Bronchial epithelial cell (primary cell): Measurements from ENCODE around the gene OR2V2. TPM values are rescaled to one million over a fixed set of nuclear protein-coding genes. Genes with fewer than 3 reads are reported as not detected.
"Not testable (repeated sequence)": the region's sequence is repeated elsewhere in the genome, so short reads cannot be mapped to it uniquely, and the experiment has no call there.

ENCODE experiments used
- DNase-seq: peaks from one replicate; pipeline ENCODE4 v3.0.0-alpha.2; 2010; ENCODE audit warnings: low read depth
- FAIRE-seq: peaks from 2 replicates; lab custom pipeline; 2011; peaks lifted over from hg19 to GRCh38; lab: Jason Lieb, UNC
- H3K27me3 ChIP-seq: 2 replicates; pipeline ENCODE4 v1.5.1; 2011; ENCODE audit warnings: low read length; ENCODE audit not compliant: control insufficient read depth, insufficient read depth
- H3K36me3 ChIP-seq: 2 replicates; pipeline ENCODE4 v1.5.1; 2011; ENCODE audit warnings: low read length; ENCODE audit not compliant: control insufficient read depth, insufficient read depth
- H3K4me3 ChIP-seq: 2 replicates; pipeline ENCODE4 v1.5.1; 2011; ENCODE audit warnings: mild to moderate bottlenecking, low read depth, low read length, control low read depth
- CTCF ChIP-seq: IDR thresholded peaks from 2 replicates; pipeline ENCODE4 v1.5.1; 2011; ENCODE audit warnings: mild to moderate bottlenecking, moderate library complexity, low read length, control low read depth, inconsistent platforms; ENCODE audit not compliant: insufficient read depth, severe bottlenecking
- total RNA-seq: library from RNA; depleted of rRNA; stranded (reverse); fragments of >200 nt; gene quantifications from 2 replicates; pipeline ENCODE4 v1.2.1, GENCODE V29; 2014

The OR2V2 gene
- not detected in 2 replicates for total RNA-seq

- not testable (repeated sequence) for H3K27me3 ChIP-seq, FAIRE-seq, H3K36me3 ChIP-seq, DNase-seq, H3K4me3 ChIP-seq
Observed at GRCh38 chr5:181146927-181147636, at the start of gene OR2V2. Gene OR2V2, plus strand, starts transcription at chr5:181147586. Its CDS starts 7,357 bp downstream, at chr5:181154943.

- FAIRE-seq, H3K4me3 ChIP-seq, H3K36me3 ChIP-seq, H3K27me3 ChIP-seq, DNase-seq: not testable (repeated sequence)
Observed at GRCh38 chr5:181097759-181098491, 49.5 kb upstream of the OR2V2 start.

- DNase-seq = no peak
- peaks cover 8% of the 10 kb centered on the region for H3K27me3 ChIP-seq
- no peak overlapping the region for H3K4me3 ChIP-seq
- no peak for TF ChIP-seq CTCF
- no peak for FAIRE-seq
- H3K36me3 ChIP-seq = no peaks in the 10 kb centered on the region
Observed at GRCh38 chr5:181098762-181099601, 48.4 kb upstream of the OR2V2 start.

- no peaks in the 10 kb centered on the region for H3K36me3 ChIP-seq
- no peak for FAIRE-seq
- DNase-seq = no peak
Observed at GRCh38 chr5:181099602-181100086, 47.7 kb upstream of the OR2V2 start.

GRCh38 chr5:181100121-181100875 is 47.1 kb upstream of the OR2V2 start:
- Histone ChIP-seq H3K4me3 (no peak overlapping the region), H3K36me3 (no peaks in the 10 kb centered on the region), H3K27me3 (peaks cover 8% of the 10 kb centered on the region)
- TF ChIP-seq CTCF = no peak
- no peak for DNase-seq
- FAIRE-seq = no peak

More at GRCh38 chr5:181099602-181100086, 47.7 kb upstream of the OR2V2 start:
- H3K27me3 ChIP-seq = peaks cover 8% of the 10 kb centered on the region
- H3K4me3 ChIP-seq = no peak overlapping the region
- no peak for TF ChIP-seq CTCF

GRCh38 chr5:181101030-181101641 is 46.2 kb upstream of the OR2V2 start:
- FAIRE-seq, DNase-seq, H3K36me3 ChIP-seq, H3K27me3 ChIP-seq: not testable (repeated sequence)
- peak overlapping the region; percentile 14 for H3K4me3 ChIP-seq

- not testable (repeated sequence) for H3K27me3 ChIP-seq, DNase-seq, H3K36me3 ChIP-seq, H3K4me3 ChIP-seq
- FAIRE-seq = peak; percentile 96
Observed at GRCh38 chr5:181101930-181102674, 45.3 kb upstream of the OR2V2 start.

- FAIRE-seq = not testable (repeated sequence)
Observed at GRCh38 chr5:181104259-181104568, 43.2 kb upstream of the OR2V2 start.

GRCh38 chr5:181104606-181105390 is 42.6 kb upstream of the OR2V2 start:
- not testable (repeated sequence) for H3K27me3 ChIP-seq, FAIRE-seq, H3K36me3 ChIP-seq, H3K4me3 ChIP-seq, DNase-seq

More at GRCh38 chr5:181104259-181104568, 43.2 kb upstream of the OR2V2 start:
- H3K36me3 ChIP-seq, H3K27me3 ChIP-seq, H3K4me3 ChIP-seq, DNase-seq: not testable (repeated sequence)
